ENCODE data around the gene PROM1. TPM values are rescaled to one million over a fixed set of nuclear protein-coding genes. Genes with fewer than 3 reads are reported as not detected.
A peak's percentile ranks its signal among the peaks of the same experiment; 100 is the strongest.

Gene PROM1
- total and polyA plus RNA-seq, 9 of the 15 experiments (the other 6 are each of a cell fraction or from before 2014, with no cell fraction given) = 0.05 TPM; not detected in 8

DNA sequence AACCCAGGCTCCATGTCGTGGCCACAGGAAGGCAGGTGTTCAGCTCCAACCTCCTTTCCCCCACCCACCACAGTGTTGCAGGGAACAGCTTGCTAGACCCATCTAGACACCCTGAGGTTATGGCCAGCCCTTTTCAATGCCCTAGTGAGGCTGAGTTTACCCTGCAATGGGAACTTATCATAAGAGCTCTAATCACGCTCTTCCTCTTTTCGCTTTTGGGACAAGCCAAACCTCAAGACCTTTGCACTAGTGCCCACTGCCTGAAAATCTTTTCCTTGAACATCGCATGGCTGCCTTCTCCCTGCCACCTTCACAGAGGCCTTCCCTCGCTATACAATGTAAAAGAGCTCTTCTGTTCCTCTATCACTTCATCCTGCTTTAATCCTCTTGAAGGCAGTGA is 118.5 kb downstream of the PROM1 start (continued):
- no peak for TF ChIP-seq CEBPZ (IDR thresholded peaks at IDR 0.05; ENCODE audit: borderline replicate concordance, low read depth, low read length)

GRCh38 chr4:15964159-15964558 is 119.7 kb downstream of the PROM1 start:
- Histone ChIP-seq H3K27me3 (ENCODE audit: control insufficient read depth in 2 of 2, insufficient read depth in 2 of 2, low read length in 2 of 2) (peaks cover 0 to 11% of the 10 kb centered on the region in 2 experiments; a peak in 3 of 5 replicates), H3K36me3 (ENCODE audit: control insufficient read depth, insufficient read depth, low read length) (no peaks in the 10 kb centered on the region), H4K20me1 (replicated peaks; ENCODE audit: control insufficient read depth, insufficient read depth, low read length) (no peaks in the 10 kb centered on the region), H3K4me1 (replicated peaks in 1 of 2; ENCODE audit: control insufficient read depth in 2 of 2, insufficient read depth in 2 of 2, low read length in 2 of 2) (peaks cover 0 to 5% of the 10 kb centered on the region in 2 experiments; a peak in 1 of 5 replicates), H3K9me3 (replicated peaks; ENCODE audit: control insufficient read depth, insufficient read depth, low read depth, low read length) (no peaks in the 10 kb centered on the region), H3K9me1 (ENCODE audit: control insufficient read depth, insufficient read depth, low read length) (no peaks in the 10 kb centered on the region), H2AFZ (ENCODE audit: low read depth, low read length) (no peak overlapping the region), H3K79me2 (ENCODE audit: control insufficient read depth, insufficient read depth, low read length) (no peaks in the 10 kb centered on the region), H3K9ac (ENCODE audit: insufficient read depth in 1 of 2, low read depth in 2 of 2, low read length in 2 of 2) (no peak overlapping the region), H3K4me2 (ENCODE audit: insufficient read depth, low read length) (no peak overlapping the region), H3K4me3 (no peak overlapping the region), H3K27ac (ENCODE audit: extremely low read depth, low read depth, low read length) (no peak overlapping the region)
- in situ Hi-C loops (cut with MboI) (no loop called here), intact Hi-C loops (cut with micrococcal nuclease) (loop anchor here (5.0 kb wide), 1 partner anchor 38 kb away; no protein-coding TSS in a partner anchor)
- WGBS (ENCODE audit: insufficient coverage, low coverage, missing lambda C conversion rate) = 0% methylated on average over 5 of the region's 5 CpGs
- FAIRE-seq = no peak
- no peak for DNase-seq (ENCODE audit: extremely low read depth in 1 of 4, low spot score in 3 of 4)
- ChIA-PET POLR2A (interaction anchor here (0.5 to 0.6 kb wide), 2 partner anchors 31 to 315 kb away, joined by 3 read pairs; no protein-coding TSS in a partner anchor), CTCF (ENCODE audit: low intra/inter-chr PET ratio) (interaction anchor here (0.7 kb wide), 1 partner anchor 8 kb away, joined by 3 read pairs; no protein-coding TSS in a partner anchor)
- BruUV-seq (replicated peaks) = no TSS peak
- ATAC-seq = 0 out of 3 replicates have a peak, but pooled peaks have one; percentile 39
- TF ChIP-seq, protein P1, sequence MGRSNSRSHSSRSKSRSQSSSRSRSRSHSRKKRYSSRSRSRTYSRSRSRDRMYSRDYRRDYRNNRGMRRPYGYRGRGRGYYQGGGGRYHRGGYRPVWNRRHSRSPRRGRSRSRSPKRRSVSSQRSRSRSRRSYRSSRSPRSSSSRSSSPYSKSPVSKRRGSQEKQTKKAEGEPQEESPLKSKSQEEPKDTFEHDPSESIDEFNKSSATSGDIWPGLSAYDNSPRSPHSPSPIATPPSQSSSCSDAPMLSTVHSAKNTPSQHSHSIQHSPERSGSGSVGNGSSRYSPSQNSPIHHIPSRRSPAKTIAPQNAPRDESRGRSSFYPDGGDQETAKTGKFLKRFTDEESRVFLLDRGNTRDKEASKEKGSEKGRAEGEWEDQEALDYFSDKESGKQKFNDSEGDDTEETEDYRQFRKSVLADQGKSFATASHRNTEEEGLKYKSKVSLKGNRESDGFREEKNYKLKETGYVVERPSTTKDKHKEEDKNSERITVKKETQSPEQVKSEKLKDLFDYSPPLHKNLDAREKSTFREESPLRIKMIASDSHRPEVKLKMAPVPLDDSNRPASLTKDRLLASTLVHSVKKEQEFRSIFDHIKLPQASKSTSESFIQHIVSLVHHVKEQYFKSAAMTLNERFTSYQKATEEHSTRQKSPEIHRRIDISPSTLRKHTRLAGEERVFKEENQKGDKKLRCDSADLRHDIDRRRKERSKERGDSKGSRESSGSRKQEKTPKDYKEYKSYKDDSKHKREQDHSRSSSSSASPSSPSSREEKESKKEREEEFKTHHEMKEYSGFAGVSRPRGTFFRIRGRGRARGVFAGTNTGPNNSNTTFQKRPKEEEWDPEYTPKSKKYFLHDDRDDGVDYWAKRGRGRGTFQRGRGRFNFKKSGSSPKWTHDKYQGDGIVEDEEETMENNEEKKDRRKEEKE (IDR thresholded peaks at IDR 0.05; ENCODE audit: borderline replicate concordance in 1 of 2, control insufficient read depth in 1 of 2, low read depth in 2 of 2, low read length in 1 of 2) = no peak
- TF ChIP-seq SAFB2 (IDR thresholded peaks at IDR 0.05; ENCODE audit: borderline replicate concordance, low read depth, low read length, severe bottlenecking) (no peak), ZNF449 (CRISPR knock-in tag; IDR thresholded peaks at IDR 0.05) (no peak), ZNF184 (CRISPR knock-in tag; IDR thresholded peaks at IDR 0.05) (no peak), PPARD (CRISPR knock-in tag; IDR thresholded peaks at IDR 0.05) (no peak), ZNF780A (CRISPR knock-in tag; IDR thresholded peaks at IDR 0.05) (no peak)
- TF ChIP-seq, protein P2, sequence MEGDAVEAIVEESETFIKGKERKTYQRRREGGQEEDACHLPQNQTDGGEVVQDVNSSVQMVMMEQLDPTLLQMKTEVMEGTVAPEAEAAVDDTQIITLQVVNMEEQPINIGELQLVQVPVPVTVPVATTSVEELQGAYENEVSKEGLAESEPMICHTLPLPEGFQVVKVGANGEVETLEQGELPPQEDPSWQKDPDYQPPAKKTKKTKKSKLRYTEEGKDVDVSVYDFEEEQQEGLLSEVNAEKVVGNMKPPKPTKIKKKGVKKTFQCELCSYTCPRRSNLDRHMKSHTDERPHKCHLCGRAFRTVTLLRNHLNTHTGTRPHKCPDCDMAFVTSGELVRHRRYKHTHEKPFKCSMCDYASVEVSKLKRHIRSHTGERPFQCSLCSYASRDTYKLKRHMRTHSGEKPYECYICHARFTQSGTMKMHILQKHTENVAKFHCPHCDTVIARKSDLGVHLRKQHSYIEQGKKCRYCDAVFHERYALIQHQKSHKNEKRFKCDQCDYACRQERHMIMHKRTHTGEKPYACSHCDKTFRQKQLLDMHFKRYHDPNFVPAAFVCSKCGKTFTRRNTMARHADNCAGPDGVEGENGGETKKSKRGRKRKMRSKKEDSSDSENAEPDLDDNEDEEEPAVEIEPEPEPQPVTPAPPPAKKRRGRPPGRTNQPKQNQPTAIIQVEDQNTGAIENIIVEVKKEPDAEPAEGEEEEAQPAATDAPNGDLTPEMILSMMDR (IDR thresholded peaks at IDR 0.05 in 2 of 3, conservative IDR thresholded peaks at IDR 0.05 in 1 of 3; ENCODE audit: insufficient read depth in 2 of 3, low read depth in 1 of 3, low read length in 3 of 3) = peak in 1 of 3 experiments; percentile 25; a peak in 2 of 6 replicates

Data from K562 (cell line).